ENCODE measurements around the gene IFI27.

IFI27 gene

GRCh38 chr14:94102768-94103482 lies 7.6 kb upstream of the IFI27 start:
- no peak for DNase-seq (ENCODE audit: low read depth in 4 of 4, low spot score in 1 of 4)

GRCh38 chr14:94103554-94104150 lies 6.9 kb upstream of the IFI27 start:
- no peak for DNase-seq (ENCODE audit: low read depth in 4 of 4, low spot score in 1 of 4)

- DNase-seq (ENCODE audit: low read depth in 4 of 4, low spot score in 1 of 4), result no peak
Observed at GRCh38 chr14:94104731-94105130, 5.8 kb upstream of the IFI27 start.

DNA sequence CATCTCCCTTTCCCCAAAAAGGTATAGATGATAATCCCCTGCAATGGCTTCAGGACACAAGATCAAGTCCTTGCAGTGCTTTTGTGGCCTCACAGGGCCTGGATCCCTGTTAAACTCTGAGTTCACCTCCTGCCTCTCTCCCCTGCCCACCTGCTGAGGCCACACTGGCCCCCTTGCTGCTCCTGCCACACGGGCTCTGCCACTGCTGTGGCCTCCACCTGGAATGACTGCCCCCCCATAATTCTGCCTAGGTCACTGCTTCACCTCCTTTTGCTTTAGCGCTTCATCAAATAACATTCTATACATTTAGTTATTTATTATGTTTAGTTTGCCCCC lies 653 bp upstream of the IFI27 start:
- DNase-seq (ENCODE audit: low read depth in 4 of 4, low spot score in 1 of 4), result no peak

- DNase-seq (ENCODE audit: low read depth in 4 of 4, low spot score in 1 of 4), result no peak
Observed at GRCh38 chr14:94111276-94112095, 950 bp downstream of the IFI27 start.

DNA sequence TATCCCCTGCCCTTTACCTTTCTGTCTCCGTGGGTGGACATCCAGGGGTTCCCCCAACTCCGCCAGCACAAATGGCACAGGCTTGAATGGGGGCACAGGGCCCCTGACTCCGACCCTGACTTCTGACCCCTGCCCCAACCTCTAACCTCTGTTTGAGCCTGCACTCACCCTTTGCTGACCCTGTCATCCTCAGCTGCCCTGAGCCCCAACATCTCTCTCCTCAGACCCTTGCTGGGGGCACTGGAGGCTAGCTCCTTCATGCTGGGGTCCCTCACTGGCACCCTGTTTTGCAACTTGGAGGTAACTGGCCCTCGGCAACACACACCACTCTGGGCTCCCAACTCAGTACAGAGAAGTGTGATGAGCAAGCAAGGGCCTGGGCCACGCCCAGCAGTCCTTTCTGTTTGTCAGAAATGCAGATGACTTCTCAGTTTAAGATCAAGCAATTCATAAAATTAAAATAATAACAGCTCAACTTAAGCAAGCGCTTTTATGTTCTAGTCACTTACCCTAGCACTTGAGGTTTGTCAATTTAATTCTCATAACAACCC lies 2.1 kb downstream of the IFI27 start:
- DNase-seq (ENCODE audit: low read depth in 4 of 4, low spot score in 1 of 4), result no peak

DNA sequence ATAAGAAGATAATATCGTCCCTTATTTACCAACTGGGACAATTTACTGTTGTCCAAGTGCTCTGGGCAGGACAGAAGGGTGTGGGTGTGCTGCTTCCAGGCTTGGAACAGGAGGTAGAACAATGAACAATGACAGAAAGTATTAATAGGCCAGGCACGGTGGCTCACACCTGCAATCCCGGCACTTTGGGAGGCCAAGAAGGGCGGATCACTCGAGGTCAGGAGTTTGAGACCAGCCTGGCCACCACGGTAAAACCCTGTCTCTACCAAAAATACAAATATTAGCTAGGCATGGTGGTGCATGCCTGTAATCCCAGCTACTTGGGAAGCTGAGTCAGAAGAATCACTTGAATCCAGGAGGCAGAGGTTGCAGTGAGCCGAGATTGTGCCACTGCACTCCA lies 2.5 kb downstream of the IFI27 start:
- no peak for DNase-seq (ENCODE audit: low read depth in 4 of 4, low spot score in 1 of 4)

DNA sequence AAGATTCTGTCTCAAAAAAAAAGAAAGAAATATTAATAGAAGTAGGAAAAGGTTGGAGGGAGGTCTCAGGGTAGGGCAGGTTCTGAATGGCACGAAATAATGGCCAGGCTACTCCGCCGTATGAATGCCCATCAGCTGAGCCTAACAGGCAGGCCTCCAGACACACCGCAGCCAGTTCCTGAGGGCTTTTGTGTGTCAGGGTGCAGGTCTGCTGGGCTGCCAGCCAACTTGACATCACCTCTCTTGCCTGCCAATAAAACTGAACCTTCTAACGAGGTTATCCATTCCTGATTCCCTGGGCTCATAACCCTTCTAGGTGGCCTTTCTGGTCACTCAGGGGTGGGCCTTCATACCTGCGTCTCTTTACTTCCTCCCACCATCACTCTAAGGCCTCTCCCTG lies 3.0 kb downstream of the IFI27 start:
- DNase-seq (ENCODE audit: low read depth in 4 of 4, low spot score in 1 of 4), result no peak

DNA sequence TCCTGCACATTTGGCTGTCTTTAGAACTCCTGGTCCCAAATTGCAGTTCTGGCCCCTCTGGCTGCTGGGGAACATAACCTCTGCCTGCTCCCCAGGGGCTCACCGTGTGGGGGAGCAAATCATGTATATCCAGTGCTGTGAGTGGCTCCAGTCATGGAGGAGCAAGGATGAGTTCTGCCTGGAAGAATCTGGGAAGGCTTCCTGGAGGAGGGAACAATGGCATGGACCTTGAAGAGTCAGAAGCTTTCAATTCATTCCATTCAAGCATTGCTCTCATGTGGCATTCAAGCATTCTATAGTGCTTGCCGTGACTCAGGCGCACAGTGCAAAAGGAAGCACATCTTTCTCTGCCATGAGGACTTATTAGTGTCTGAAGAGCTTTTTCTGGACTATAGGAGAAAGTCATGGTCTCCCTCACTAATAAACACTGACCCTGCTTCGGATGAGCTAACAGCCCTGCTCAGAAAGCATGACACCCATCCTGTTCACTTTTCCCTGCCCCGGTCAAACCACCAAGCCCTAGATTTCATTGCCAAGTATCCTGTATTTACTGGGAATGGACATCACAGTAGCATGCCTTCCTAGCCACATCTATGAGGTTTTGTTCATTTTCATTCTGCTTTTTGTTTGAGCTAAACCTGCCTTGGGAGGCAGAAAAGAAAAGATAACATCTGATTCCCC lies 3.5 kb downstream of the IFI27 start:
- no peak for DNase-seq (ENCODE audit: low read depth in 4 of 4, low spot score in 1 of 4)

GRCh38 chr14:94114589-94115057 lies 4.1 kb downstream of the IFI27 start:
- no peak for DNase-seq (ENCODE audit: low read depth in 4 of 4, low spot score in 1 of 4)

- DNase-seq (ENCODE audit: low read depth in 4 of 4, low spot score in 1 of 4), result no peak
Observed at GRCh38 chr14:94115058-94115591, 4.6 kb downstream of the IFI27 start.

GRCh38 chr14:94115631-94116030 lies 5.1 kb downstream of the IFI27 start:
- DNase-seq (ENCODE audit: low read depth in 4 of 4, low spot score in 1 of 4), result no peak

- DNase-seq (ENCODE audit: low read depth in 4 of 4, low spot score in 1 of 4), result no peak
Observed at GRCh38 chr14:94116701-94117100, 6.2 kb downstream of the IFI27 start.

- no peak for DNase-seq (ENCODE audit: low read depth in 4 of 4, low spot score in 1 of 4)
Observed at GRCh38 chr14:94117856-94118255, 7.3 kb downstream of the IFI27 start.

GRCh38 chr14:94119071-94119470 lies 8.5 kb downstream of the IFI27 start:
- DNase-seq (ENCODE audit: low read depth in 4 of 4, low spot score in 1 of 4), result no peak

GRCh38 chr14:94120667-94121340 lies 10.3 kb downstream of the IFI27 start:
- no peak for DNase-seq (ENCODE audit: low read depth in 4 of 4, low spot score in 1 of 4)

GRCh38 chr14:94121485-94121884 lies 10.9 kb downstream of the IFI27 start:
- no peak for DNase-seq (ENCODE audit: low read depth in 4 of 4, low spot score in 1 of 4)

DNA sequence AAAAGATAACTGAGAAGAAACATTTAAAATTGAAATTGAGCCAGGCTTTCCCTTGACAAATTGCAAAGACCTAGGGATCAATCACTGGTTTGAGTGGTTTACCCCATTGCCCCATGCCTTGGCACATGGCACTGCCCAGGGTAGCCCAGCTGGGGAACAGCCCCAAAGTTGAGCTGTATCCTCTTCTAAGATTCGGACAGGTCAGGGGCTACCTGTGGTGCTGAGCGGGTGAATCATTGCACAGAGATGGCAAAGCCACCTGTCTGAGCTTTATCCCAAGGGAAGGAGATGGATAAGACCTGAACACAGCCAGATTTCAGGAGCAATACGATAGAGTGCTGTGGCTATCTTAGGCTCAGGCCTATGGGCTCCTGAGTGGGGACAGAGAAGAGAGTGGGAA lies 11.9 kb downstream of the IFI27 start:
- DNase-seq (ENCODE audit: low read depth in 4 of 4, low spot score in 1 of 4), result no peak

- no peak for DNase-seq (ENCODE audit: low read depth in 4 of 4, low spot score in 1 of 4)
Observed at GRCh38 chr14:94123296-94123695, 12.8 kb downstream of the IFI27 start.

GRCh38 chr14:94123868-94124267 lies 13.3 kb downstream of the IFI27 start:
- DNase-seq (ENCODE audit: low read depth in 4 of 4, low spot score in 1 of 4), result no peak

Measured in stimulated activated CD4-positive, alpha-beta T cell treated with anti-CD3 and anti-CD28 coated beads, Interleukin-1b, Interleukin-23, amount 100 ng/mL, for 24 hours (primary cell).